Transverse colon (tissue), 4 donors: ENCODE results near the gene BACH2.

Source experiments
- POLR2A ChIP-seq: fragments of 450-650 bp; IDR thresholded peaks from one replicate; pipeline ENCODE4 v1.6.1; 2016; ENCODE audit warnings: antibody characterized with exemption, mild to moderate bottlenecking, moderate library complexity
- POLR2AphosphoS5 ChIP-seq, 3 donors: sonication (generic); formaldehyde crosslinking; IDR thresholded peaks; one replicate each; pipeline ENCODE4 v1.6.1; 2016; ENCODE audit warnings: antibody characterized with exemption in 3 of 3
- TF ChIP-seq, protein P1 (sequence below), 5 experiments: fragments of 200-600 bp in 3 of 5; fragments of 450-650 bp in 2 of 5; sonication (generic) in 3 of 5; IDR thresholded peaks; 1 replicate in 2 of 5; 2 replicates in 3 of 5; pipeline ENCODE4 v1.5.1; 2016 to 2017; ENCODE audit warnings: antibody characterized with exemption in 5 of 5, inconsistent platforms in 3 of 5, mild to moderate bottlenecking in 2 of 5, moderate library complexity in 1 of 5

DNA sequence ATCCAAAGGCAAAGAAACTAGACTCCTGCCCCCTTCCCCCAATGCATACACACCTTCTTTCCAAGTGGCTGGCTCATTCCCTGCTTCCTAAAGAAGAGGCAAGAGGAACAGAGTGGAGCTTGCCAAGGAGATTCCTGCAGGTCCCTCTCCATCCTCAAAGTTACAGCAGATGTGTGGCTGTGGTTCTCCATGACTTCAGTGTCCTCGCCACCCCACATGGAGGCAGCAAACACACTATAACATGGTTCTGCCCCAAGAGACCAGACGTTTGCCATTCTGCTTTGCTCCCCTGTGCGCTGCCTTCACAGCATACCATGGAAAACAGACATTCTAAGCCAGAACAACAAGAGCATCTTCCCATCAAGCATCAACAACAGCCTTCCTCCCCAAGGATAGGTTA is 84.4 kb downstream of the BACH2 start:
- TF ChIP-seq, protein P1, sequence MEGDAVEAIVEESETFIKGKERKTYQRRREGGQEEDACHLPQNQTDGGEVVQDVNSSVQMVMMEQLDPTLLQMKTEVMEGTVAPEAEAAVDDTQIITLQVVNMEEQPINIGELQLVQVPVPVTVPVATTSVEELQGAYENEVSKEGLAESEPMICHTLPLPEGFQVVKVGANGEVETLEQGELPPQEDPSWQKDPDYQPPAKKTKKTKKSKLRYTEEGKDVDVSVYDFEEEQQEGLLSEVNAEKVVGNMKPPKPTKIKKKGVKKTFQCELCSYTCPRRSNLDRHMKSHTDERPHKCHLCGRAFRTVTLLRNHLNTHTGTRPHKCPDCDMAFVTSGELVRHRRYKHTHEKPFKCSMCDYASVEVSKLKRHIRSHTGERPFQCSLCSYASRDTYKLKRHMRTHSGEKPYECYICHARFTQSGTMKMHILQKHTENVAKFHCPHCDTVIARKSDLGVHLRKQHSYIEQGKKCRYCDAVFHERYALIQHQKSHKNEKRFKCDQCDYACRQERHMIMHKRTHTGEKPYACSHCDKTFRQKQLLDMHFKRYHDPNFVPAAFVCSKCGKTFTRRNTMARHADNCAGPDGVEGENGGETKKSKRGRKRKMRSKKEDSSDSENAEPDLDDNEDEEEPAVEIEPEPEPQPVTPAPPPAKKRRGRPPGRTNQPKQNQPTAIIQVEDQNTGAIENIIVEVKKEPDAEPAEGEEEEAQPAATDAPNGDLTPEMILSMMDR (IDR thresholded peaks at IDR 0.05) = no peak
- TF ChIP-seq POLR2A (no peak), POLR2AphosphoS5 (IDR thresholded peaks at IDR 0.05) (no peak)
